Measurements from ENCODE around the gene ATP2B2.

The ATP2B2 gene

GRCh38 chr3:10450494-10451440 lies 54.6 kb downstream of the ATP2B2 start:
- Histone ChIP-seq H3K27me3 (ENCODE audit: control insufficient read depth in 1 of 2, insufficient read depth in 2 of 2, low read length in 2 of 2) (peaks cover 0 to 11% of the 10 kb centered on the region in 2 donors), H3K9me3 (ENCODE audit: low read length) (no peaks in the 10 kb centered on the region), H3K4me1 (ENCODE audit: insufficient read depth, low read length) (no peaks in the 10 kb centered on the region), H3K27ac (ENCODE audit: low read depth, low read length) (no peak overlapping the region), H3K4me3 (ENCODE audit: low read depth in 1 of 2, low read length in 2 of 2) (no peak overlapping the region), H3K36me3 (ENCODE audit: insufficient read depth, low read length) (no peaks in the 10 kb centered on the region), H3K9ac (ENCODE audit: low read length) (no peak overlapping the region)

- Histone ChIP-seq H3K9me3 (ENCODE audit: low read length) (no peaks in the 10 kb centered on the region), H3K27ac (ENCODE audit: low read depth, low read length) (no peak overlapping the region), H3K4me3 (ENCODE audit: low read depth in 1 of 2, low read length in 2 of 2) (no peak overlapping the region), H3K9ac (ENCODE audit: low read length) (no peak overlapping the region), H3K4me1 (ENCODE audit: insufficient read depth, low read length) (no peaks in the 10 kb centered on the region), H3K27me3 (ENCODE audit: control insufficient read depth in 1 of 2, insufficient read depth in 2 of 2, low read length in 2 of 2) (peaks cover 0 to 11% of the 10 kb centered on the region in 2 donors), H3K36me3 (ENCODE audit: insufficient read depth, low read length) (no peaks in the 10 kb centered on the region)
These were observed 56.0 kb downstream of the ATP2B2 start for GRCh38 chr3:10449436-10449835.

GRCh38 chr3:10448544-10448943 lies 56.8 kb downstream of the ATP2B2 start:
- Histone ChIP-seq H3K36me3 (ENCODE audit: insufficient read depth, low read length) (no peaks in the 10 kb centered on the region), H3K4me1 (ENCODE audit: insufficient read depth, low read length) (no peaks in the 10 kb centered on the region), H3K9me3 (ENCODE audit: low read length) (no peaks in the 10 kb centered on the region), H3K27me3 (ENCODE audit: control insufficient read depth in 1 of 2, insufficient read depth in 2 of 2, low read length in 2 of 2) (peaks cover 0 to 11% of the 10 kb centered on the region in 2 donors), H3K9ac (ENCODE audit: low read length) (no peak overlapping the region), H3K27ac (ENCODE audit: low read depth, low read length) (no peak overlapping the region), H3K4me3 (ENCODE audit: low read depth in 1 of 2, low read length in 2 of 2) (no peak overlapping the region)

GRCh38 chr3:10447527-10448260 lies 57.7 kb downstream of the ATP2B2 start:
- no peak overlapping the region for H3K9ac ChIP-seq (ENCODE audit: low read length)
- H3K27ac ChIP-seq (ENCODE audit: low read depth, low read length): no peak overlapping the region
- no peaks in the 10 kb centered on the region for H3K36me3 ChIP-seq (ENCODE audit: insufficient read depth, low read length)
- no peak overlapping the region for H3K4me3 ChIP-seq (ENCODE audit: low read depth in 1 of 2, low read length in 2 of 2)
- H3K4me1 ChIP-seq (ENCODE audit: insufficient read depth, low read length): no peaks in the 10 kb centered on the region
- no peaks in the 10 kb centered on the region for H3K9me3 ChIP-seq (ENCODE audit: low read length)
- H3K27me3 ChIP-seq (ENCODE audit: control insufficient read depth in 1 of 2, insufficient read depth in 2 of 2, low read length in 2 of 2): peaks cover 0 to 11% of the 10 kb centered on the region in 2 donors

GRCh38 chr3:10447110-10447509 lies 58.3 kb downstream of the ATP2B2 start:
- H3K9ac ChIP-seq (ENCODE audit: low read length): no peak overlapping the region
- no peaks in the 10 kb centered on the region for H3K36me3 ChIP-seq (ENCODE audit: insufficient read depth, low read length)
- H3K4me3 ChIP-seq (ENCODE audit: low read depth in 1 of 2, low read length in 2 of 2): no peak overlapping the region
- H3K27ac ChIP-seq (ENCODE audit: low read depth, low read length): no peak overlapping the region
- no peaks in the 10 kb centered on the region for H3K4me1 ChIP-seq (ENCODE audit: insufficient read depth, low read length)
- H3K9me3 ChIP-seq (ENCODE audit: low read length): no peaks in the 10 kb centered on the region
- H3K27me3 ChIP-seq (ENCODE audit: control insufficient read depth in 1 of 2, insufficient read depth in 2 of 2, low read length in 2 of 2): peaks cover 0 to 11% of the 10 kb centered on the region in 2 donors

- H3K9ac ChIP-seq (ENCODE audit: low read length): no peak overlapping the region
- H3K36me3 ChIP-seq (ENCODE audit: insufficient read depth, low read length): no peaks in the 10 kb centered on the region
- H3K9me3 ChIP-seq (ENCODE audit: low read length): no peaks in the 10 kb centered on the region
- H3K27ac ChIP-seq (ENCODE audit: low read depth, low read length): no peak overlapping the region
- no peaks in the 10 kb centered on the region for H3K4me1 ChIP-seq (ENCODE audit: insufficient read depth, low read length)
- peaks cover 0 to 4% of the 10 kb centered on the region in 2 donors for H3K27me3 ChIP-seq (ENCODE audit: control insufficient read depth in 1 of 2, insufficient read depth in 2 of 2, low read length in 2 of 2)
- no peak overlapping the region for H3K4me3 ChIP-seq (ENCODE audit: low read depth in 1 of 2, low read length in 2 of 2)
These were observed 59.7 kb downstream of the ATP2B2 start for GRCh38 chr3:10445561-10446175.

- no peaks in the 10 kb centered on the region for H3K9me3 ChIP-seq (ENCODE audit: low read length)
- H3K36me3 ChIP-seq (ENCODE audit: insufficient read depth, low read length): no peaks in the 10 kb centered on the region
- H3K27ac ChIP-seq (ENCODE audit: low read depth, low read length): no peak overlapping the region
- H3K27me3 ChIP-seq (ENCODE audit: control insufficient read depth in 1 of 2, insufficient read depth in 2 of 2, low read length in 2 of 2): no peaks in the 10 kb centered on the region
- H3K9ac ChIP-seq (ENCODE audit: low read length): no peak overlapping the region
- no peak overlapping the region for H3K4me3 ChIP-seq (ENCODE audit: low read depth in 1 of 2, low read length in 2 of 2)
- no peaks in the 10 kb centered on the region for H3K4me1 ChIP-seq (ENCODE audit: insufficient read depth, low read length)
These were observed 60.9 kb downstream of the ATP2B2 start for GRCh38 chr3:10444511-10444910.

- H3K9ac ChIP-seq (ENCODE audit: low read length): no peak overlapping the region
- H3K27me3 ChIP-seq (ENCODE audit: control insufficient read depth in 1 of 2, insufficient read depth in 2 of 2, low read length in 2 of 2): no peaks in the 10 kb centered on the region
- no peaks in the 10 kb centered on the region for H3K4me1 ChIP-seq (ENCODE audit: insufficient read depth, low read length)
- H3K27ac ChIP-seq (ENCODE audit: low read depth, low read length): no peak overlapping the region
- H3K36me3 ChIP-seq (ENCODE audit: insufficient read depth, low read length): no peaks in the 10 kb centered on the region
- no peaks in the 10 kb centered on the region for H3K9me3 ChIP-seq (ENCODE audit: low read length)
- H3K4me3 ChIP-seq (ENCODE audit: low read depth in 1 of 2, low read length in 2 of 2): no peak overlapping the region
These were observed 61.3 kb downstream of the ATP2B2 start for GRCh38 chr3:10444110-10444429.

- Histone ChIP-seq H3K36me3 (ENCODE audit: insufficient read depth, low read length) (no peaks in the 10 kb centered on the region), H3K4me1 (ENCODE audit: insufficient read depth, low read length) (no peaks in the 10 kb centered on the region), H3K9me3 (ENCODE audit: low read length) (no peaks in the 10 kb centered on the region), H3K4me3 (ENCODE audit: low read depth in 1 of 2, low read length in 2 of 2) (no peak overlapping the region), H3K9ac (ENCODE audit: low read length) (no peak overlapping the region), H3K27me3 (ENCODE audit: control insufficient read depth in 1 of 2, insufficient read depth in 2 of 2, low read length in 2 of 2) (no peaks in the 10 kb centered on the region), H3K27ac (ENCODE audit: low read depth, low read length) (no peak overlapping the region)
These were observed 61.9 kb downstream of the ATP2B2 start for GRCh38 chr3:10443272-10444109.

- Histone ChIP-seq H3K36me3 (ENCODE audit: insufficient read depth, low read length) (no peaks in the 10 kb centered on the region), H3K27ac (ENCODE audit: low read depth, low read length) (no peak overlapping the region), H3K27me3 (ENCODE audit: control insufficient read depth in 1 of 2, insufficient read depth in 2 of 2, low read length in 2 of 2) (no peaks in the 10 kb centered on the region), H3K9ac (ENCODE audit: low read length) (no peak overlapping the region), H3K4me3 (ENCODE audit: low read depth in 1 of 2, low read length in 2 of 2) (no peak overlapping the region), H3K4me1 (ENCODE audit: insufficient read depth, low read length) (no peaks in the 10 kb centered on the region), H3K9me3 (ENCODE audit: low read length) (no peaks in the 10 kb centered on the region)
These were observed 63.1 kb downstream of the ATP2B2 start for GRCh38 chr3:10442151-10442795.
